NCI-H526 treated with DMSO at 0.1 percent for 48 hours (cell line): ENCODE data around the gene KLHL29.

ENCODE experiments used
- DNase-seq: peaks from one replicate; lab custom pipeline; 2025; lab: John Stamatoyannopoulos, UW

Gene KLHL29

DNA sequence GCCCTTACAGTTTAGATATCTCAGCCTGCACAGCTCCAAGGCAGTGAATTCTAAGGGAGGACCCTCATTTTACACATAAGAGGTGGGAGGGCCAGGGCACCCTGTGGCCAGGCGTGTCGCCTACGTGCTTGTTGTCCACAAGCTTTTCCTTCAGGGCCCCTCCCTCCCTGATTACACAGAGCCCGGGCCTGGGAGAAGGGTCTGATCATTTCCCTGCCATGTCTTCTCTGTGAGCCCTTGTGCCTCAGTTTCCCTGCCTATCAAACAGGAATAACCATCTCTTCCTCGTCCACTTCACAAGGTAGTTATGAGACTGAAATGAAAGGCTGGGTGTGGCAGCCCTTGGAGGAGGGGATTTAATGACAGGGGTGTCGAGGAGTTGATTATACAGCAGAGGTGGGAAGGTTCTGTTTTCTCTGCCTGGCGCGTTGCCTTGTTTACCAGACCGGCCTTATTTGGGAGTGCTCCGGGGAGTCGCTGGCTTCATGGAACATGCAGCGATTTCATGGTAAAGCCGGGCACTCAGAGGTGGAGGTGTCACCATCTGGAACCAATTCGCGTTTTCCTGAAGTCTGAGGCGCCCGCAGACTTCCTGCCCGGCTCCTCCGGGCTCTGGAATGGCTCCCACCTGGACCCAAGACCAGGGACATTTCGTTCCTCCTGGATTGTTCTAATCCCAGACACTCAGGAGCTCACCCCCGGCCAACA, 208.9 kb downstream of the KLHL29 start:
- DNase-seq = no peak

DNA sequence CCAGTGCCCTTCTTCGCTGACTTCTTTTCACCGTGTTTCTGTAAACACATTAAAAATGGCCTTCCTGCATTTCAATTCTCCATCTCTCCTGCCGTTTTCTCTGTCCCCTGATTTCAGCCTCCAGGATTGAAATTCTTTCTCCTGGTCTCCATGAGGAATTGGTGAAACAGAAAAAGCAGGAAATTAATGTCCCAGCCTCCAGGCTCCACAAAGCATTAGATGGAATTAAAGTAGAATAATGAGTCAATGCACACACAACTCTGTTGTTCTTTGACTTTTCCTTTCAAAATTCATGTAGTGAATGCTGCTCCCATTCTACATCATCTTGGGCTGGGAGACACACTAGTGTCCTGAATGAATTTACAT, 209.5 kb downstream of the KLHL29 start:
- no peak for DNase-seq

DNA sequence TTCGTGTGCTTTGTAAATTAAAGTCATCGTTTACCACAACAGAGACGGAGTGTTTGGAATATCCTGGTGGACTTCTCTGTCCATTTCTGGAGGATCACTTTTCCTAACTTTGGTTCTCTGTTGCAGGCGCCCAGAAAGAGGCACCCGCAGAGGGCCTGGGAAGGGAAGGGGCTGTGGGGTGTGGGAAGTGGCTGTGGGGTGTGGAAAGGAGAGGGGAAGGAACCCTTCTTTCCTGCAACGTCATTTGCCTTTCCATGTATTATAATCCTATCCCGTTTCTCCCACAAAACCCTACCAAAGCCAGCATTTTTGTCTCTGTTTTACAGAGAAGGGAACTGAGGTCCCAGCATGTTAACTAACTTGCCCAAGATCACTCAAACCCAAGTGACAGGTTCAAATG, 210.0 kb downstream of the KLHL29 start:
- DNase-seq = no peak

DNA sequence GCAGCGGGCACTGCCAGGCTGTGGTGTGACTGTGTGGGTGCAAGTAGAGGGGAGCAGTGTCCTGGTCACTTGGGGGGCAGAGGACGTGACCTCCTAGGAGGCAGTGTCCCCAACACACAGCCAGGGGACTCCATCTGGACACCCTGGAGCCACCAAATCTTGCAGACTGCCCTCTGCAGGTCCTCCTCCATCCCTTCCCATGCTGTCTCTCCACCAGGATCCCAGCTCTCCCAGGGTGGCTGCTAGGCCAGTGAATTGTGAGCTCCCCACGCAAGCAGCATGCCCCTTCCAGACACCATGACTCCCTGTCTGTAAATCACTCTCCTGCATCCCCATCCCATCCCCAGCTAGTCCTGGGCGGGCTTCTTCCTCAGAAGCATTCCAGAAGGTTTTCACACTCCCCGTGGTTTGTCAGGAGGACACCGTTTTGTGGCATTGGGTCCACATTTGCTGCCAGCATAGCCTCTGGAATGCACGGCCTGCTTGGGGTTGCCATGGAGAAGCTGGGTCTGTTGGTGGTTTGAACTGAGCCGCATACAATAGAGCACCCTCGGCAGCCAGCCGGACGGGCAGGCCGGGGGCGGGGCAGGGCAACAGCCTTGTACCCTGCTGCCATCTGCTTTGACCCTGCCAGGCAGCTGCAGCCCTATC, 210.7 kb downstream of the KLHL29 start:
- peak; percentile 29 for DNase-seq

DNA sequence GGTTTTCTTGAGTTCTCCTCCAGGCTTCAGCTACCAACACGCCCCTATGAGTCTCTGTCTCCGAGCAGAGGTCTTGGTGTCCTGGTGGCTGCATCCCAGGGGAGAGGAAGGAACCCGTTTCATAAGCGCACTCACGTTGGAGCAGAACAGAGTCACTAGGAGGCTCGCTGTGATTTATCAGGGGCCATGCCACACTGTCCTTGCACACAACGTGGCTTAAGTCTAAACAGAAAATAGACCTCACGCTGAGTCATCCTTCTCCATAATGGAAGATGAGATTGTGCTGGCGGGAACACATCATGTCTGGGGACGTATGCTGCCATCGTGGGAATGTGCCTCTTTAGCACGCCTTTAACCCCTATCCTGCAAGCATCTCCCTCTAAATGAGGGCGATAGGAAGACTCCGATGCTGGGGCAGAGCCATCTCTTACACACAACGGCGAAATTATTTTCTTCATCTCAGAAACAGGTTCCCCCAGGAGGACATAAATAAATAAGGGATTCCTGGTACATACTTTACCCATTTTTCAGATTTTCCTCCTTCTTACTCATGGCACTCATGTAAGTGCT, 211.4 kb downstream of the KLHL29 start:
- no peak for DNase-seq

DNA sequence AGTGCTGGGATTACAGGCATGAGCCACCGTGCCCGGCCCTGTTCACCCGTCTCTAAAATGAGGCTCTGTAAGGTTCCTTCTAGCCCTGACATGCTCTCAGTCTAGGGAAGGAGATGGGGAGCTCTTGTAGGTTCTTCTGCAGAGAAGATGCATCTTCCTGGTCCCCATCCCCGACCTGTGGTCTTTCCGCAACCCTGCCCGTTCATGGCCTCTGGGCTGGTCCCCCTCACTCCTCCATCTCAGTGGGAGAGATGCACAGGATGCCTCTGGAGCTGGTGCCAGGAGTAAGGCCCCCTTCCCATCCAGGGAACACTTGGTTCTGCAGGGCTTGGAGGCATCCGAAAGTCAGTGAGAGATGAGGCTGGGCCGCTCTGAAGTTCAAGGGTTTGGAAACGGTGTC, 212.7 kb downstream of the KLHL29 start:
- no peak for DNase-seq

DNA sequence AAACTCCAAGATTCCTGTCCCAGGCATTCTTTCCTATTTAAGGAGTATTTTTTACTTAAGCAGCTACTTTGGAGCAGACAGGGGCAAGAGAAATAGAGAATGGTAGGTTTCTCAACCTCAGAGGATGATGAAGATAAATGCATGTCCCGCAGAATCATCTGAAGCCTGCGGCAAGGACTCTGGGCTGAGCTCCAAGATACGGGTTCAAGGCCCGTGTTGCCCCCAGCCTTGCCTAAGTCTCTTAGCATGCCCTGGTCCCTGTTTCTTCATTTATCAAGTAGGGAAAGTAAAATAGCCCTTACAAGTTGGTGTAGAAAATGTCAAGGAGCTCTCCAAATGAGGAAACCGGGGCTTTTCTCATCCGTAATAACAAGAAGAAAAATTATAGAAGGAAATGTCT, 214.0 kb downstream of the KLHL29 start:
- no peak for DNase-seq

DNA sequence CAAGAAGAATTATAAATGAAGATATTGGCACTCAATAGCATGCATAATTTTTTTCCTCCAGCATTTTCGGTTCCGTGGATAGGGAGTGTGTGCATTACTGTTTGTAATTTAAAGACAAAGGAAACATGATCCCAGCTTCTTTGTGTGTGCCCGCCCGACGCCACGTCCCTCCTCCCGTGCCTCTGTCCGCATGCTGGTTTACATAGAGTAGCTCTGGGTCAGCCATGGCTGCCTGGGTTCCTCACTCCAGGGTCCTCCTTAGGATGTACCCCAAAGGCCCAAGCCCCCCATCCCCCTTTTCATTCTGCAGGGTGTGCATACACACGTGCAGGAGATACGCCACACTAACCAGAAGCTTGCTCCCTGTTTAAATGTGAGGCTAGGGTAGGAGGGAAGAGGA, 214.7 kb downstream of the KLHL29 start:
- DNase-seq = peak; percentile 61

DNA sequence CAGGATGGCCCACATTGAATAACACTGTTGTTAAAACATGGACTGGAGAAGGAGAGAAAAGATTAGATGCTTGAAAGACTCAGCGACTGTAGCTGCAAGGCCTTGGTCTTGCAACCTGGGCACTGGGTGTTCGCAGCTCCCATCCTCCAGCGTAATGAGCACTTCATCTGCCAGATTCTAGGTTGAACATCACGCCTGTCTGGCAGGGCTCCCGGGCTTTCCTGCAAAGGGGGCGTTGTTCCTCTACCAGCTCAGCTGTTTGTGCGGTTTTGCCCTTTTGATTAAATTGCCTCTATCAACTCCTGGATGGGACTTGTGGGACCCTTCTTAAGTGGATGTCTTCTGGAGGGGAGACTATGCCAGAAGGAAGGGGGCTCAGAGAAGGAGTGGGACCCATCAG, 215.4 kb downstream of the KLHL29 start:
- no peak for DNase-seq

DNA sequence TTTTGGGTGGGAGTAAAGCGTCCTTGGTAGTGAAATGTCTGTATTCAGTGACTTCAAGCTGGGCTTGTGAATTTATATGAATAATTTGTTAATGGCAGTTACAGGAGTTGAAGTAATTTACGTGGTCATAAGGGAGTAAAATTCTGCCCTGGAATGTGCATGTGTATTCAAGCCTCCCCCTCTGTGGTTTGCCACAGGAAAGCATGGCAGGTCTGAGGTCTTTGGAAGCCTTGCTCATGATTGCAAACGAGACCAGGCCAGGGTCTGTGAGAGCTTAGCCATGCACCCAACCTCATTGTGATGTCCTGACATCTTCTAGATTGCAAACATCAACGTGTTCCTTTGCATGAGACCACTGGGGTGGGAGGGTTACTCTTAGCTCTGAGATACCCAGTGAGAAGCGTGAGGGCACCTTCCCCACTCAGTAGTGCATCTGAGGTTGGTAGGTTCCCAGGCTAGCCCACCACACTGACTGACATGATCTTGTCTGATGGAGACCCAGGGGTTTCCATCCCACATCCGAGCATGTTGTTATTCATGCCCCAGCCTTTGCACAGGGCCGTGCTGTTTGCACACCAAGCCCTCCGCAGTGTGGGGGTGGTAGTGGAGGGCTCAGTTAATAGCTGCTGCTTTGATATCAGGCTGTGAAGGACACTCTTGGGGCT, 216.5 kb downstream of the KLHL29 start:
- no peak for DNase-seq

DNA sequence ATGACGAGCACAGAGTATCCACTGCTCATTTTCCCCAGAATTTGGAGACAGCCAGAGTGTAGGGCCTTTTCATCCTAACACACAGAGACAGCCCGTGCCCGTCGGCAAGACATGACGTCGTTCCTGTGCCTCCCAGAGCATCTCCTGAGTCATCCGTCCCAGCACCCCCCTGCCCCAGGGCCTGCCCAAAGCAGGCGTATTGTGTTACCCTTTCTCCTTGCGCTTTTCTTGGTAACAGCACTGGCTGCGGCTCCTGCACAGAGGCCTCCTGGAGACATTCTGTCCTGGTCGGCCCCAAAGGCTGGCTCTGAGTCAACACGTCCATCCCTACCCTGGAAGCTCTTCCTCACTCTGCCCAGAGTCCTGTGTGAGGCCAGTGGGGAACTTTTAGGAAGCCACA, 217.1 kb downstream of the KLHL29 start:
- DNase-seq = no peak

DNA sequence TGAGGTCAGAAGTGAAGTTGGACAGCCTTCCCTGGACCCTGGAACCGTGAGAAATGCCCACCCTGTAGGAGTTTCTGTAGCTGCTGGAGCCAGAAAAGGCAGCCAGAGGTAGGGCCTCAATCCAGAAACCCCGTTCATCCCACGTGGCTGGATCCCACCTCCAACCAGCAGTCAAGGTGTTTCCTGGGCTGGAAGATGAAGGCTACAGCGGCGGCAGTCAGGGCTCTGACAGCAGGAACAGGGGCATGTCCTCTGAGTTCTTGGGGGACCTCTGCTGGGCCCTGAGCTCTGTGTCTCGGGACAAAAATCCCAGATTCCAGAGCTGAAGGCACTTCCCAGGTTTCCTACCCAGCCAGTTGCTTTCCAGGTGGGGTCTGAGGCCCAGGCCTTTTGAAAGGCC, 218.2 kb downstream of the KLHL29 start:
- DNase-seq = no peak

DNA sequence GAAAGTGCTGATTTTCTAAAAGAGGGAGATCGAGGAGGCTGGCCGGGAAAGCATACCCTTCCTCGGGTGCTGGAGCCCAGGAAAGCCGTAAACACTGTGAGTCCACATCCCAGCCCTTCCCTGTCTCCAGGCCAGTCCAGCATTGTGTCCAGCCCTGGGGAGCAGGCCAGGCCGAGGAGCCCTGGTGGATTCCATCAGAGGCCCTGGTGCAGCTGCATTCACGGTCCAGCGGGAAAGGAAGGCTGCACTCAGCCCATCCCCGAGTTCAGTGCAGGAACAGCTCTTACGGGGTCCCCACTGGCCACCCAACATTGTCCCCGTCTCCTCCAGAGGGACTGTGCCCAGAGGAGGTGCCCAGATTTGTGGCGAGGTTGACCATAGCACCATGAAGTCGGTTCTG, 218.6 kb downstream of the KLHL29 start:
- DNase-seq = no peak

DNA sequence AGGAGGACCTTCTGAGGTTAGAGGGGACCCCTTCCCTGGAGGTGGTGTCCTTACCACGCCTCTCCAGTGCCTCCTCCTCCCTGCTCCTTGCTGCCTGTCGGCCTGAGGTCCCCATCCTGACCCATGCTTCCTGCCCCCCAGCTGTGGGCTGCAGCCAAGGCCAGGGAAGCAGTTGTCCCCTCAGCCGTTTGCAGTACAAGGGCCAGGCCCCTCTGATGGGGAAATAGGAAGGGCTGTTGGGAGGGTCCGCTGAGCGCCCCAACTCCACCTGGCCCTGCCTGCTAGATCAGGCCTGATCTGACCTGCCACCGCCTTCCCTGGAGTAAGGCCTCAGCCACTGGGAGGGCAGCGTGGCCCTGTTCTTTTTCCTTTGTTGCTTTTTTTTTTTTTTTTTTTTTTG, 219.8 kb downstream of the KLHL29 start:
- DNase-seq = no peak

DNA sequence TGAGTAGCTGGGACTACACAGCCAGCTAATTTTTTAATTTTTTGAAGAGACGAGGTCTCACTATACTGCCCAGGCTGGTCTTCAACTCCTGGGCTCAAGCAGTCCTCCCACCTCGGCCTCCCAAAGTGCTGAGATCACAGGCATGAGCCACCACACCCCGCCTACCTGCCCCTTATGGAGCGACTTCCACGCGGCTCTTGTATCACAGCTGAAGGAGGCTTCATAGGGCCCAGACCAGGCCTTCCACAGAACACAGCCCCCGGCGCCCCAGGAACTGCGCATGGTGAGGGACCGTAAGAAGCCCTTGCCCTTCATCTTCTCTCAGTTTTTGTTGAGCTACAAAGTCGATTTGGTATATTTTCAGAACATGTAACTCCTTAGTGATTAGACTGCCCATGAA, 220.3 kb downstream of the KLHL29 start:
- no peak for DNase-seq

DNA sequence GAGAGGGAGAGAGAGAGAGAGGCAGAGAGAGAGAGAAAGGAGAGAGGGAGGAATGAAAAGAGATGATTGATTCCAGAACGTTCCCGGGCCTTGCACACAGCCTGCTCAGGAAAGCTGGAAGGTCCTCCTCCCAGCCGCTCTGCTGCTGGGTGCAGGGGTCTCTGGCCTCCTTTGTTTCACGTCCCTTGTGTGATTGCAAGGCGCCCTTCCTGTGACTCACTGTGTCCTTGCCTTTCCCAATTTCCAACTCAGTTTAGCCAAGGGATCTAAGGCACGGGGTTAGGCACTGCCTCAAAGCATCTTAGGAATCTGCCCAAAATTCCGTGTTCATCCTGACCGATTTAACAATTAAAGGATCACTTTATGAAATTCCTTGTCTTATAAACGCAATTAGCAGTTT, 221.2 kb downstream of the KLHL29 start:
- DNase-seq = no peak

DNA sequence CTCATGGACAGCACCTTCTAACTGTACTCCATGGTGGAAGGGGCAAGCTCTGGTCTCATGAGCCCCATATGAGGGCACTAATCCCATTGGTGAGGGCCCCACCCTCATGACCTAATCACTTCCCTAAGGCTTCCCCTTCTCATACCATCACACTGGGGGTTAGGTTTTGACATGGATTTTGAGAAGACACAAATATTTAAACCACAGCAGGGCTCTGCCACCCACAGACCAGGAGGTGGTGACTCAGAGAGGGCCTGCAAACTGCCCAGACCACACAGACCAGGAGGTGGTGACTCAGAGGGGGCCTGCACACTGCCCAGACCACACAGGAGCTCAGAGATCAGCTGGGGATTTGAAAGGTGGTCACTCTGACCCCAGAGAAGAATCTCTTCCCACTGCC, 222.0 kb downstream of the KLHL29 start:
- no peak for DNase-seq

DNA sequence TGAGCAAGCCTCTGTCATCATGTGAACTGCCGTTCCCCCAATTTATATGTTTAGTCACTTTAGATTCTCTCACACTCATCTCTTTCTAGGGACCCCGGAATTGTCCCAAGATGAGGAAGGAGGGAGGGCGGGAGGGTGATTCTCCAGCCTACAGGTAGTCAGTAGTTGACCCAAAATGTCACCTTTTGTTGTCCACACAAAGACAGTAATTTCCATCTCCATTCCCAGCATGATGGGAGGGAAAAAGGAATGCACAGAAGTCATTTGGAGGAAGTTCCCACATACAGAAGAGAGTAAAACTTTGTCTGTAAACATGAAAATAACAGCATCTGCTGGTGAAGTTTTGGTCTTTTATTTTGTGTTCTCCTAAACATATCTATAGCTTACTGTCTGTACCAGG, 222.9 kb downstream of the KLHL29 start:
- no peak for DNase-seq

DNA sequence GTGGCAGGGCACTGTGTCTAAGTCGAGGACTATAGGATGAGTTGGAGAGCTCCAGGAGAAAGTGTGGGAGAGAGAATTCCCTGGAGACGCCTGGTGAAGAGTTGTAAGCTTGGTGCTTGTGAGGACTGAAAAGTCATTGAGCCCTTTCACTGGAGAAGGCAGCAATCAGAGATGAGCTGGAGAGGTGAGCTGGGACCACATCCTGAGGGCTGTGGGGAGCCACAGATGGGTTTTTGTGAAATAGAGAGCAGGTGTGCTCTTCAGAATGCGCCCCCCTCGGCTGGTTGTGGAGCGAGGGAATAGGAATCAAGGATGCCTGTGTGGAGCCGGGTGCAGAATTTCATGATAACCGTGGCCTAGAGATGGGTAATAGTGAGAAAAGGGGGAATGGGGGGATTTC, 224.3 kb downstream of the KLHL29 start:
- no peak for DNase-seq

DNA sequence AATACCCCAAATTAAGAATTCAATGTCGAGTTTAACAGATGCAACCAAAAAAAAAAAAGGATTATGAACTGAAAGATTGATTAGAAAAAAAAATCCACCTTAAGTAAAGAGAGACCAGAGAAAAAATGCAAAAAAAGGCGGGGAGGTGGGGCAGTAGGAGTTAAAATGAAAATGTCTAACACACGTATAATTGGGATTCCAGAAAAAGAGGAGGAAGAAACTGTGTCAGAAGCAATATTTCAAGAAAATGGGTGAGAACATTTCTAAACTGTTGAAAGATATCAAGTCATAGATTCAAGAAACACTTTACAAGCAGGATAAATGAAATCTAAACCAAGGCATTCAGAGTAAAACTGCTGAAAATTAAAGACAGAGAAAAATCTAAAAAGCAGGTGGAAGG, 226.9 kb downstream of the KLHL29 start:
- no peak for DNase-seq

DNA sequence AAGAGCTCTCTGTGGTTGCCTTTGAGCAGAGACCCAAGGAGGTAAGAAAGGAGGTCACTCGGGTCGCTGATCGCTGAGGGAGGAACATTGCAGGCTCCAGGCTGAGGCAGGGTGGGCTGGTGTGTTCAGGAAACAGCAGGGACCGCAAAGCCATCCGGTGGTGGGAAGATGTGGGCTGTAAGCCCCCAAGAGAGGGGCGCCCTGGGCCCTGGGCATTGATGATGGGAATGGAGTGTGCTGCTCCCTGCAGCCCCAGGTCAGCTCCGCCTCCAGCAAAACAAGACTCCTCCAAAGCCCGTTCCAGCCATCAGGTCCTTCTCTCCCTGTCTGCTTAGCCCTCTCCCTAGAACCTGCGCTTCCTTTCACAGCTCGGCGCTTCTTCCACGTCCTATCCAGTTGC, 229.7 kb downstream of the KLHL29 start:
- DNase-seq = no peak

DNA sequence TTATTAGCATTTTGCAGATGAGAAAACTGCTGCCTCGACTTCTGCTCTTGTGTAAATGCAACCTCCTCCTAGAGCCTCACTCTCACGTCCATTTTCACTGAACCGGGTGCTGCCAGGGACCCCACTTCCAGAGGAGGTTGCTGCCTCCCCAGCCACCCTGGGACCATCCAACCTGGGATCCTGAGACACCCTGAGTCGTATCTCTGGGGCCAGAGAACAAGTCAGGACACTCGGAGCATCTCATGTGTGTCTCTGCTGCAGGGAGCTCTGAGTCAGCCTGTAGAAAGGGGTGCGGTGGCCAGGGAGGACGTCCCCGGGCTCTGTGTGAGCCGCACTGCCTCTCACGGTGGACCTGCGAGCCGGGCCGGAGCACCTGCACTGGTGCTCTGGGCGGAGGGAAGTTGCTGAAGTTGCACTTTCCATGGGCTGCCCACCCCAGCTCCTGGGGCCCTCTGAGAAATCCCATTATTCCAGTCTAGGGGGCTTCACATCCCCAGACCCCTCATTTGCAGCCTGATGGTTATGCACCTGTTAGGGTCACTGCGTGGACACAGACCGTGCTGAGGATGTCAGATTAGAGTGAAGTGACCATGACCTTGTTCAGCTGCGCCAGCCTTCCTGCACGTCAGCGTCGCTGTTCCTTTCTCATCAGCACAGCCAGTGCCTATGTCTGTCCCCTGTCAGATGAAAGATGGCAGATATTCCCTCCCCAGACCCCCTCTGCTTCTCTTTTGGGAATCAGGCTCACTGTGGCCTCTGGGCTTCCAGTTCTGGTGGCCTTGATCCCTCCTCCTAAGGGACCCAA, 230.4 kb downstream of the KLHL29 start:
- DNase-seq = no peak
